ENCODE measurements around the gene SUDS3. TPM values are rescaled to one million over a fixed set of nuclear protein-coding genes. Genes with fewer than 3 reads are reported as not detected.
"Not testable (repeated sequence)": the region's sequence is repeated elsewhere in the genome, so short reads cannot be mapped to it uniquely, and the experiment has no call there.

The SUDS3 gene
- total RNA-seq, 1 experiment from 2014 or later: 62.8 TPM

DNA sequence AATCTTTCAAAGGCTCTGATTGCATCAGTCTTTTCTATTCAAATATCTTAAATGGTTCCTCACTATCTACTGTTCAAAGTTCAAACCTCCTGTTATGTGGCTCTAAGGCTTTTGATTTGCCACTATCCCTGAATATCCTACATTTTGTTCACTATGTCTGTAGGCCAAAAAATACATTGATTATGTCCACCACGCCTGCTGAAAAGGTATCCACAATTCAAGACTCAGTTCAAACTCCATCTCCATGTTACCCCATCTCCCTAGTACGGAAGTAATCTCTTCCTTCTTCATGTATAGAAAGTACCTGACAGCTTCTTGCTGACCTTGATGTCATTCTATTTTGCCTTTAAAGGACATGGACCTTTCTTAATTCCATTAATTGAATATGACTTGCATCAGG, 28.4 kb upstream of the SUDS3 start:
- Histone ChIP-seq H3K4me2 (ENCODE audit: low read length) (no peak overlapping the region), H3K27ac (ENCODE audit: low read length) (no peak overlapping the region), H3K9ac (ENCODE audit: low read length) (no peak overlapping the region), H3K4me1 (ENCODE audit: insufficient read depth, low read length) (no peaks in the 10 kb centered on the region), H3K9me2 (replicated peaks; ENCODE audit: low read length) (no peaks in the 10 kb centered on the region), H4K20me1 (ENCODE audit: low read length) (no peaks in the 10 kb centered on the region), H2AFZ (ENCODE audit: low read length) (no peak overlapping the region), H3F3A (ENCODE audit: low read length, unreplicated experiment) (no peaks in the 10 kb centered on the region), H3K36me3 (ENCODE audit: low read depth, low read length) (no peaks in the 10 kb centered on the region), H3K79me2 (ENCODE audit: low read length) (no peaks in the 10 kb centered on the region), H3K27me3 (ENCODE audit: low read length) (no peaks in the 10 kb centered on the region), H3K4me3 (ENCODE audit: low read length) (no peak overlapping the region), H3K9me3 (ENCODE audit: low read length) (no peaks in the 10 kb centered on the region)
- BruUV-seq (replicated peaks): no TSS peak
- ChIA-PET POLR2A (ENCODE audit: unreplicated experiment) (no interaction called here), CTCF (interaction anchor here (1.0 kb wide), 1 partner anchor 27 kb away, joined by 3 read pairs; no protein-coding TSS in a partner anchor)
- DNase-seq: no peak
- ATAC-seq: no peak
- TF ChIP-seq, protein P1, sequence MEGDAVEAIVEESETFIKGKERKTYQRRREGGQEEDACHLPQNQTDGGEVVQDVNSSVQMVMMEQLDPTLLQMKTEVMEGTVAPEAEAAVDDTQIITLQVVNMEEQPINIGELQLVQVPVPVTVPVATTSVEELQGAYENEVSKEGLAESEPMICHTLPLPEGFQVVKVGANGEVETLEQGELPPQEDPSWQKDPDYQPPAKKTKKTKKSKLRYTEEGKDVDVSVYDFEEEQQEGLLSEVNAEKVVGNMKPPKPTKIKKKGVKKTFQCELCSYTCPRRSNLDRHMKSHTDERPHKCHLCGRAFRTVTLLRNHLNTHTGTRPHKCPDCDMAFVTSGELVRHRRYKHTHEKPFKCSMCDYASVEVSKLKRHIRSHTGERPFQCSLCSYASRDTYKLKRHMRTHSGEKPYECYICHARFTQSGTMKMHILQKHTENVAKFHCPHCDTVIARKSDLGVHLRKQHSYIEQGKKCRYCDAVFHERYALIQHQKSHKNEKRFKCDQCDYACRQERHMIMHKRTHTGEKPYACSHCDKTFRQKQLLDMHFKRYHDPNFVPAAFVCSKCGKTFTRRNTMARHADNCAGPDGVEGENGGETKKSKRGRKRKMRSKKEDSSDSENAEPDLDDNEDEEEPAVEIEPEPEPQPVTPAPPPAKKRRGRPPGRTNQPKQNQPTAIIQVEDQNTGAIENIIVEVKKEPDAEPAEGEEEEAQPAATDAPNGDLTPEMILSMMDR (conservative IDR thresholded peaks at IDR 0.05; ENCODE audit: low read depth, low read length): no peak
- TF ChIP-seq EZH2 (IDR thresholded peaks at IDR 0.05; ENCODE audit: low read length, unreplicated experiment) (no peak), EZH2phosphoT487 (IDR thresholded peaks at IDR 0.05; ENCODE audit: borderline replicate concordance, low read length) (no peak)
- intact Hi-C loops (cut with micrococcal nuclease): no loop called here

DNA sequence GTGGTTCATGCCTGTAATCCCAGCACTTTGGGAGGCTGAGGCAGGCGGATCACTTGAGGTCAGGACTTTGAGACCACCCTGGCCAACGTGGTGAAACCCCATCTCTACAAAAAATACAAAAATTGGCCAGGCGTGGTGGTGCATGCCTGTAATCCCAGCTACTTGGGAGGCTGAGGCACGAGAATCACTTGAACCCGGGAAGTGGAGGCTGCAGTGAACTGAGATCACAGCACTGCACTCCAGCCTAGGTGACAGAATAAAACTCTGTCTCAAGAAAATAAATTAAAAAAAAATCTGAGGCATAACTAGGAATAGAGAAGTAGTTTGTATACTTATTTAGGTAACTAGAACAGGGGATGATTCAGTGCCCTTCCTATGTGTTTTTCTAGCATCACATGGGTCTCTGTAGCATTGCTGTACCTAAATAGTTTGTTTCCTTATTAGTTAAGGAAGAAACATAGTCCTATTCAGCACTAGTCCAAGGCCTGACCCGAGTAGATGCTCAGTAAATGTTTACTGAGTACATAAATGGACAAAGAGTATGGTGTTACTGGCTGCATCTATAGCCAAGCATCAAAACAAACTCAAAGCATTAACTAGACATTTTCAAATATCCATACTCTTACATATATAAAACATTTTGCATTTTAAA, 25.3 kb upstream of the SUDS3 start:
- no peak; the same call in 1 of the 2 replicates for ATAC-seq
- no TSS peak for BruUV-seq (replicated peaks)
- Histone ChIP-seq H4K20me1 (ENCODE audit: low read length) (no peaks in the 10 kb centered on the region), H3K9ac (ENCODE audit: low read length) (no peak overlapping the region), H3K79me2 (ENCODE audit: low read length) (0 out of 2 replicates have a peak, but pooled peaks cover 5% of the 10 kb centered on the region), H3K4me2 (ENCODE audit: low read length) (no peak overlapping the region), H3K9me3 (ENCODE audit: low read length) (no peaks in the 10 kb centered on the region), H3K4me3 (ENCODE audit: low read length) (no peak overlapping the region), H3F3A (ENCODE audit: low read length, unreplicated experiment) (no peaks in the 10 kb centered on the region), H3K9me2 (replicated peaks; ENCODE audit: low read length) (no peaks in the 10 kb centered on the region), H3K36me3 (ENCODE audit: low read depth, low read length) (no peaks in the 10 kb centered on the region), H2AFZ (ENCODE audit: low read length) (no peak overlapping the region), H3K4me1 (ENCODE audit: insufficient read depth, low read length) (no peaks in the 10 kb centered on the region), H3K27ac (ENCODE audit: low read length) (no peak overlapping the region), H3K27me3 (ENCODE audit: low read length) (no peaks in the 10 kb centered on the region)
- DNase-seq: no peak
- CTCF ChIA-PET: no interaction called here
- intact Hi-C loops (cut with micrococcal nuclease): no loop called here
- POLR2A ChIA-PET (ENCODE audit: unreplicated experiment): no interaction called here
- TF ChIP-seq EZH2 (IDR thresholded peaks at IDR 0.05; ENCODE audit: low read length, unreplicated experiment) (no peak), EZH2phosphoT487 (IDR thresholded peaks at IDR 0.05; ENCODE audit: borderline replicate concordance, low read length) (no peak)
- TF ChIP-seq, protein P1 (conservative IDR thresholded peaks at IDR 0.05; ENCODE audit: low read depth, low read length): no peak

DNA sequence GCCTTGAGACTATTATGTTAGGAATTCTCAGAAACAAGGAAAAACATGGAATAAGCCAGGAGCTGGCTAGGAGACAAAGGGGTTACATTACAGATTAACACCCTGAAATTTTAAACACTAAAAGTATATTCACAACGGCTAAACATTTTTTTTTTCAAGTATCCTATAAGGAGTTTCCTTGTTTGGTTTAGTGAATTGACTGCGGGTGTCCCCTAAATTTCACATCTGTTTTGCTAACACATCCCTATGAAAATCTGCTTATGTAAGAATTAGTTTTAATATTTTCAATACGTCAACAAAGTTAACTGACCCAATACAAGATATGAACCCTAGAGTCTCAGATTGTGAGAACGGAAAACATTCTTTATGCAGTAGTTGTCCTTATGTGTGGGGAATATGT, 22.6 kb upstream of the SUDS3 start:
- POLR2A ChIA-PET (ENCODE audit: unreplicated experiment): no interaction called here
- no TSS peak for BruUV-seq (replicated peaks)
- TF ChIP-seq EZH2phosphoT487 (IDR thresholded peaks at IDR 0.05; ENCODE audit: borderline replicate concordance, low read length): no peak
- TF ChIP-seq, protein P1 (conservative IDR thresholded peaks at IDR 0.05; ENCODE audit: low read depth, low read length): no peak
- TF ChIP-seq EZH2 (IDR thresholded peaks at IDR 0.05; ENCODE audit: low read length, unreplicated experiment): no peak

DNA sequence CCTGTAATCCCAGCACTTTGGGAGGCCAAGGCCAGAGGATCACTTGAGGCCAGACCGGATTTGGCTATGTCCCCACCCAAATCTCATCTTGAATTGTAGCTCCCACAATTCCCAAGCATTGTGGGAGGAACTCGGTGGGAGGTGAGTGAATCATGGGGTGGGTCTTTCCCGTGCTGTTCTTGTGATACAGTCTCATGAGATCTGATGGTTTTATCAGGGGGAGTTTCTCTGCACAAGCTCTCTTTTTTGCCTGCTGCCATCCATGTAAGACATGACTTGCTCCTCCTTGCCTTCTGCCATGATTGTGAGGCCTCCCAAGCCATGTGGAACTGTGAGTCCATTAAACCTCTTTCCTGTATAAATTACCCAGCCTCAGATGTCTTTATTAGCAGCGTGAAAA, 21.9 kb upstream of the SUDS3 start:
- intact Hi-C loops (cut with micrococcal nuclease): not testable (repeated sequence)

More for the DNA sequence above, 22.6 kb upstream of the SUDS3 start:
- peaks cover 8% of the 10 kb centered on the region for H3K79me2 ChIP-seq (ENCODE audit: low read length)
- H3K4me3 ChIP-seq (ENCODE audit: low read length): no peak overlapping the region
- intact Hi-C loops (cut with micrococcal nuclease): no loop called here
- no peak overlapping the region for H3K27ac ChIP-seq (ENCODE audit: low read length)
- H3K36me3 ChIP-seq (ENCODE audit: low read depth, low read length): no peaks in the 10 kb centered on the region
- H3K27me3 ChIP-seq (ENCODE audit: low read length): no peaks in the 10 kb centered on the region
- H3K9me3 ChIP-seq (ENCODE audit: low read length): no peaks in the 10 kb centered on the region
- DNase-seq (no peak), ATAC-seq (no peak)
- H4K20me1 ChIP-seq (ENCODE audit: low read length): no peaks in the 10 kb centered on the region
- H2AFZ ChIP-seq (ENCODE audit: low read length): no peak overlapping the region
- peaks cover 23% of the 10 kb centered on the region for H3K4me1 ChIP-seq (ENCODE audit: insufficient read depth, low read length)
- H3K9ac ChIP-seq (ENCODE audit: low read length): no peak overlapping the region
- CTCF ChIA-PET: no interaction called here
- no peak overlapping the region for H3K4me2 ChIP-seq (ENCODE audit: low read length)
- no peaks in the 10 kb centered on the region for H3F3A ChIP-seq (ENCODE audit: low read length, unreplicated experiment)
- no peaks in the 10 kb centered on the region for H3K9me2 ChIP-seq (replicated peaks; ENCODE audit: low read length)

More for the DNA sequence above, 21.9 kb upstream of the SUDS3 start:
- H3F3A ChIP-seq (ENCODE audit: low read length, unreplicated experiment); H3K9me3 ChIP-seq (ENCODE audit: low read length); POLR2A ChIA-PET (ENCODE audit: unreplicated experiment); H2AFZ ChIP-seq (ENCODE audit: low read length); H3K4me3 ChIP-seq (ENCODE audit: low read length); H3K9ac ChIP-seq (ENCODE audit: low read length); H3K27ac ChIP-seq (ENCODE audit: low read length); H3K4me2 ChIP-seq (ENCODE audit: low read length); H3K9me2 ChIP-seq (replicated peaks; ENCODE audit: low read length); ATAC-seq; DNase-seq; H4K20me1 ChIP-seq (ENCODE audit: low read length); H3K36me3 ChIP-seq (ENCODE audit: low read depth, low read length); CTCF ChIA-PET; BruUV-seq (replicated peaks); H3K27me3 ChIP-seq (ENCODE audit: low read length): not testable (repeated sequence)
- Histone ChIP-seq H3K79me2 (ENCODE audit: low read length) (peaks cover 16% of the 10 kb centered on the region), H3K4me1 (ENCODE audit: insufficient read depth, low read length) (peaks cover 31% of the 10 kb centered on the region)
